Effector memory CD8-positive, alpha-beta T cell (primary cell): Measurements from ENCODE around the gene SLC35B2.
A peak's percentile ranks its signal among the peaks of the same experiment; 100 is the strongest.

Experiments
- ATAC-seq: fragments of 150-1000 bp; cut with Tn5 transposase; replicated peaks from 2 replicates; pipeline ENCODE4 v1.10.0; 2021; ENCODE audit warnings: mild to moderate bottlenecking, moderate library complexity
- DNase-seq, 3 experiments: peaks; one replicate each; pipeline ENCODE4 v3.0.0; 2021
- H3K27ac Mint-ChIP-seq, 2 donors: one replicate each; pipeline ENCODE4 v1.8.0; 2022; ENCODE audit warnings: mild to moderate bottlenecking in 2 of 2, mixed read lengths in 2 of 2, moderate library complexity in 2 of 2
- H3K27me3 Mint-ChIP-seq, 2 donors: one replicate each; pipeline ENCODE4 v1.8.0; 2022; ENCODE audit warnings: mixed read lengths in 2 of 2
- H3K36me3 Mint-ChIP-seq: one replicate; pipeline ENCODE4 v1.8.0; 2022; ENCODE audit warnings: mild to moderate bottlenecking, moderate library complexity, mixed read lengths; ENCODE audit not compliant: insufficient read depth
- H3K4me1 Mint-ChIP-seq, 2 donors: one replicate each; pipeline ENCODE4 v1.8.0; 2022; ENCODE audit warnings: low read depth in 2 of 2, mixed read lengths in 2 of 2
- H3K4me3 Mint-ChIP-seq, 2 donors: one replicate each; pipeline ENCODE4 v1.8.0; 2022; ENCODE audit warnings: mild to moderate bottlenecking in 2 of 2, mixed read lengths in 2 of 2, moderate library complexity in 2 of 2
- H3K9me3 Mint-ChIP-seq, 2 donors: one replicate each; pipeline ENCODE4 v1.8.0; 2022; ENCODE audit warnings: mixed read lengths in 2 of 2

SLC35B2 gene

DNA sequence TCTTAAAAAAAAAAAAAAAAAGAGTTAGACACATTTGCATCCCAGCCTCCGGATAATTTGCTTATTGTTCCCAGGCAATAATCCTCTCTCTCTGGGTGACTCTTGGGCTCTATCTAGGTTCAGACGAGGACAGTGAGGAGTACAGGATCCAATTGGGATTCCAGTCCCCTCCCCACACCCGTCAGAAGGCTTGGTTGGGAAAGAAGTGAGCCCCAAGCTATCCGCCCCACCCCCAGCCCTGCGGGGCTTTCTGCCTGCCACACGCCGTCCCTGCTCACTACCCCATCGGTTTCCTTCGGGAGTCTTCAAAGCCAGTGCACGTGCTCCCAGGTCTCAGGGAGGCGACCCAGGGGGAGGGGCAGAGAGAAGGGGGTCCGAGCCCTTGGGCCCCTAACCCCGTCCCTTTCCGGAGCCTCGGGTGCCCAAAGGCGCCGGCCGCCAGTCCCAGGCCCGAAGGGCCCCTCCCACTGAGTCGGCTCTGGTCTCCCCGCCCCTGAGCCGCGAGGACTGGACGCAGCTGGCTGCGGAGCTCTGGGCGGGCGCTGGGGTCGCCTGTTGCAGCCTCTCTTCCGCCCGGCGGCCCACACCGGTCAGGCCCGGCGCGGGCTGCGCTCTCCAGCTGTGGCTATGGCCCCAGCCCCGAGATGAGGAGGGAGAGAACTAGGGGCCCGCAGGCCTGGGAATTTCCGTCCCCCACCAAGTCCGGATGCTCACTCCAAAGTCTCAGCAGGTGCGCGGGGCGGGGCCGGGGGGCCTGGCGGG, 38.1 kb downstream of the SLC35B2 start:
- H3K27ac Mint-ChIP-seq: no peak overlapping the region
- H3K27me3 Mint-ChIP-seq: peaks cover 14 to 36% of the 10 kb centered on the region in 2 donors
- H3K4me3 Mint-ChIP-seq: peak overlapping the region; percentile 38 to 65
- DNase-seq (no peak), ATAC-seq (no peak)
- peaks cover 11 to 20% of the 10 kb centered on the region in 2 donors for H3K4me1 Mint-ChIP-seq
- H3K36me3 Mint-ChIP-seq: no peaks in the 10 kb centered on the region
- no peaks in the 10 kb centered on the region for H3K9me3 Mint-ChIP-seq

DNA sequence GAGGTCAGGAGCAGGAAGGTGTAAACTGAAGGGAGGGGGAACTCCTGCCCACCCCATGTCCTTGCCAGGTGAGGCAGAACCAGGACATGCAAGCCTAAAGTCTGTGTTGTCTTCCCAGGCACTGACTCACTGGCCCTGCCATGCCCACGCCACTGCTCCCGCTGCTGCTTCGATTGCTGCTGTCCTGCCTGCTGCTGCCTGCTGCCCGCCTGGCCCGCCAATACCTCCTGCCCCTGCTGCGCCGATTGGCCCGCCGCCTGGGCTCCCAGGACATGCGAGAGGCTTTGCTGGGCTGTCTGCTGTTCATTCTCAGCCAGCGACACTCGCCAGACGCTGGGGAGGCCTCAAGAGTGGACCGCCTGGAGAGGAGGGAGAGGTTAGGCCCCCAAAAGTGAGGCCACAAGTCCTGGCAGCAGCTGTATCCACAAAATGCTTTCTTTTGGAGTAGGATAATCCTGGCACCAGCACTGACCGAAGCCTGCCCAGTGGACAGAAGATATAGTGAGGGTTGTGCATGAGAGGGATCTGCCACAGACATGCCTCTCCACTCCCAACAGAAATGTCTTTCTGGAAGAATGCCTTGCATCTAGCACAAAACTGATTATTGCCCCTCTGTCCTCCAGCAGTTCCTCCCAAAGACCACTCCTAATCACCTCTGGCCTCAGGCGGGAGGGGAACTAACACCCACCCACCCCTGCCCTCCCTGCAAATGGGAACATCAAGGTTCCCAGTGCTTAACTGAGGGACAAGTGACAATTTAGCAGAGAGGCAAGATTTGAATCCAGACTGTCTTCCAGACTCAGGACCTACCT, 39.8 kb downstream of the SLC35B2 start:
- H3K4me3 Mint-ChIP-seq: no peak overlapping the region
- H3K9me3 Mint-ChIP-seq: no peaks in the 10 kb centered on the region
- DNase-seq (no peak), ATAC-seq (no peak)
- H3K4me1 Mint-ChIP-seq: peaks cover under 1 to 10% of the 10 kb centered on the region in 2 donors
- H3K27me3 Mint-ChIP-seq: peaks cover 18 to 36% of the 10 kb centered on the region in 2 donors
- H3K36me3 Mint-ChIP-seq: no peaks in the 10 kb centered on the region
- no peak overlapping the region for H3K27ac Mint-ChIP-seq

DNA sequence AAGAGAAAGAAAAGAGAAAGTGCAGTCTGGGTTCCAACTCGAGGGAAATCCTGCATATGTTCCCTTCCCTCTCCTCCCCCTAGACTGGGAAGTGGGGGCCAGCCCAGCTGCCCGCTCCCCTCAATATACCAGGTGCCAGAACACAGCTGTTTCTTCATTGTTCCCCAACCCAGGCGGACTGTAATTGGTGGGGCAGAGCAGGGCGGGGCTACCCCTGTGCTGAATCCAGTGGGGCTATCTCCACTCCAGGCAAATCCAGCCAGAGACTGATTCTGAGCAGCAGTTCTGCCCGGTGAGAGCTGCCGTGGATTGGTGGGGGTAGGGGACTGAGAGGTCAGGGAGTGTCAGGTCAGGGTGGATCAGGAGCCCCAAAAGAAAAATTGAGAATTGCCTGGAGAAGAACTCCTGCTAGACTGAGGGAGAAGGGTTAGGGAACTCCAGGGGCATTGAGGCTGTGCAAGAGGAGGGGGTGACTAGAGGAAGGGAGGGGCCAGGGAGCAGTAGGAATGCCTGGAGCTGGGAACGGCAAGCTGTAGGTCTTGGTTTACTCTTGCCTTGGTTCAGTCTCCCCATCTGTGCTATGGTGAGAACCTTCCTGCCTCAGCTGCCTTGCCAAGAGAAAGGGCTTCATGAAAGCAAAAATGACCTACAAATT, 40.5 kb downstream of the SLC35B2 start, which contains the start of gene MYMX:
TSS of gene MYMX (plus strand) at position 250 of the 655 bp plus-strand sequence. CDS start 546 bp downstream, outside the sequence.
- no peak for ATAC-seq
- Mint-ChIP-seq H3K36me3 (no peaks in the 10 kb centered on the region), H3K27ac (no peak within 1 kb of the TSS), H3K9me3 (no peaks in the 10 kb centered on the region), H3K27me3 (peaks cover 18 to 36% of the 10 kb centered on the region in 2 donors), H3K4me3 (no peak within 1 kb of the TSS), H3K4me1 (peaks cover 0 to 8% of the 10 kb centered on the region in 2 donors)
- DNase-seq: no peak

DNA sequence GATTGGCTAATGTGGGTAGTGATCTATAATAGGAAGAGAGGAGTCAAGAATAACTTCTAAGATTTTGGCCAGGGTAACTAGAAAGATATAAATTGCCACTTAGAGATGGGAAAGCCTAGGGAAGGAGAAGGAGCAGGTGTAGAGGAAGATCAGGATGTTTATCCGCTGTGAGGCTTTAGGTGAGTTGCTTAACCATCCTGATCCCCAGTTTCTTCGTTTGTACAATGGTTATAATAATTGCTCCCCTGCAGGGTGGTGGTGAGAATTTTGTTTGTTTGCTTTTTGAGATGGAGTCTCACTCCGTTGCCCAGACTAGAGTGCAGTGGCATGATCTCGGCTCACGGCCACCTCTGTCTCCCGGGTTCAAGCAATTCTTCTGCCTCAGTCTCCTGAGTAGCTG, 43.0 kb downstream of the SLC35B2 start:
- DNase-seq (no peak), ATAC-seq (no peak)
- H3K4me1 Mint-ChIP-seq: peaks cover 0 to 5% of the 10 kb centered on the region in 2 donors
- no peaks in the 10 kb centered on the region for H3K9me3 Mint-ChIP-seq
- H3K4me3 Mint-ChIP-seq: no peak overlapping the region
- peaks cover 24 to 37% of the 10 kb centered on the region in 2 donors for H3K27me3 Mint-ChIP-seq
- no peaks in the 10 kb centered on the region for H3K36me3 Mint-ChIP-seq
- no peak overlapping the region for H3K27ac Mint-ChIP-seq

DNA sequence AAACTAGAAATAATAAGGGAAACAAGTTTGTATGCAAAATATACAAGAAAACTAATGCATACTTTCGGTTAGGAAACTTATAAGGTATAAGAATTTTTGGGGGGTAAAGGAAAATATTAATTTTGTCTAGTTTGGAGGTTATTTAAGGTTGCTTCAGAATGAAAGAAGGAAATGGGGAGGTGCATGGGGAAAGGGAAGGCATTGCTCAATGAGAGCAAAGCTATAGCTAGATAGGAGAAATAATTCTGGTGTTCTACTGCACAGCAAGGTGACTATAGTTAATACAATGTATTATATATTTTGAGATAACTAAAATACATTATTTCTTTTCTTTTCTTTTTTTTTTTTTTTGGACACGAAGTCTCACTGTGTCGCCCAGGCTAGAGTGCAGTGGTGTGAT, 46.0 kb downstream of the SLC35B2 start:
- no peaks in the 10 kb centered on the region for H3K4me1 Mint-ChIP-seq
- ATAC-seq (no peak), DNase-seq (no peak)
- no peak overlapping the region for H3K27ac Mint-ChIP-seq
- H3K4me3 Mint-ChIP-seq: no peak overlapping the region
- no peaks in the 10 kb centered on the region for H3K36me3 Mint-ChIP-seq
- peaks cover 37 to 41% of the 10 kb centered on the region in 2 donors for H3K27me3 Mint-ChIP-seq
- H3K9me3 Mint-ChIP-seq: no peaks in the 10 kb centered on the region

DNA sequence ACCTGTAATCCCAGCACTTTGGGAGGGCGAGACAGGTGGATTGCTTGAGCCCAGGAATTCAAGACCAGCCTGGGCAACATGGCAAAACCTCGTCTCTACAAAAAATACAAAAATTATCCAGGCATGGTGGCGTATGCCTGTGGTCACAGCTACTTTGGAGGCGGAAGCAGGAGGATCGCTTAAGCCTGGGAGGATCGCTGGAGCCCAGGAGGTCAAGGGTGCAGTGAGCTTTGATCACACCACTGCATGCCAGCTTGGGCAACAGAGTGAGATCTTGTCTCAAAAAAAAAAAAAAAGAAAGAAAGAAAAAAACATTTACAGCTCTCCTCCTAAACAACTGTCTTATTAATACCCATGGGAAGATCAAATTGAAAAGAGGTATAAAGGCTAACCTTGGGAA, 49.4 kb downstream of the SLC35B2 start:
- Mint-ChIP-seq H3K36me3 (no peaks in the 10 kb centered on the region), H3K9me3 (no peaks in the 10 kb centered on the region), H3K27ac (no peak overlapping the region), H3K27me3 (peaks cover 33 to 47% of the 10 kb centered on the region in 2 donors), H3K4me1 (no peaks in the 10 kb centered on the region), H3K4me3 (no peak overlapping the region)
- ATAC-seq: no peak
- DNase-seq: no peak
